Transverse colon (tissue), 4 donors: ENCODE data around the gene FST. TPM values are rescaled to one million over a fixed set of nuclear protein-coding genes. Genes with fewer than 3 reads are reported as not detected.

Source experiments
- DNase-seq: peaks from one replicate; pipeline ENCODE4 v3.0.0-alpha.2; 2019
- H3K27ac ChIP-seq, 4 donors: fragments of 200-600 bp; sonication (generic); 2 replicates each; pipeline ENCODE4 v1.5.1; 2016 to 2018; ENCODE audit warnings: inconsistent platforms in 4 of 4
- H3K27me3 ChIP-seq: fragments of 200-600 bp; sonication (generic); 2 replicates; pipeline ENCODE4 v1.5.1; 2017; ENCODE audit warnings: inconsistent platforms
- H3K36me3 ChIP-seq, 4 donors: fragments of 200-600 bp; sonication (generic); 2 replicates each; pipeline ENCODE4 v1.5.1; 2017 to 2019; ENCODE audit warnings: inconsistent platforms in 4 of 4
- H3K4me1 ChIP-seq, 4 donors: fragments of 200-600 bp; sonication (generic); 2 replicates each; pipeline ENCODE4 v1.5.1; 2017 to 2020; ENCODE audit warnings: inconsistent platforms in 4 of 4
- H3K4me3 ChIP-seq, 4 donors: fragments of 200-600 bp; sonication (generic); 1 replicate in 1 of 4; 2 replicates in 3 of 4; pipeline versions ENCODE4 v1.5.1 to v1.6.1; 2017 to 2019; ENCODE audit warnings: inconsistent platforms in 4 of 4
- H3K9me3 ChIP-seq, 2 donors: fragments of 200-600 bp; sonication (generic); 2 replicates each; pipeline ENCODE4 v1.5.1; 2017 to 2019; ENCODE audit warnings: inconsistent platforms in 2 of 2
- EP300 ChIP-seq: sonication (generic); formaldehyde crosslinking; IDR thresholded peaks from one replicate; pipeline ENCODE4 v1.6.1; 2017; ENCODE audit warnings: antibody characterized with exemption, low read depth
- POLR2A ChIP-seq: fragments of 450-650 bp; IDR thresholded peaks from one replicate; pipeline ENCODE4 v1.6.1; 2016; ENCODE audit warnings: antibody characterized with exemption, mild to moderate bottlenecking, moderate library complexity
- POLR2AphosphoS5 ChIP-seq, 3 donors: sonication (generic); formaldehyde crosslinking; IDR thresholded peaks; one replicate each; pipeline ENCODE4 v1.6.1; 2016; ENCODE audit warnings: antibody characterized with exemption in 3 of 3
- WGBS, 2 donors: methylation state at CpG; one replicate each; pipeline ENCODE4 v1.1.5; 2018; ENCODE audit warnings: low coverage in 1 of 2; 5-methylcytosine and 5-hydroxymethylcytosine counted together
- in situ Hi-C, 4 donors: fragments of 200-750 bp; cut with MboI; loops; one replicate each; pipeline versions ENCODE4 v1.15.0 to v1.15.1; 2017; ENCODE audit warnings: low sequenced_read_pairs in 3 of 4, low pct_ligation_motif_present in 1 of 4, low pct_unique_long_range_greater_than_20kb in 1 of 4
- intact Hi-C: fragments of 100-400 bp; cut with DNase I; formaldehyde crosslinking; loops from one replicate; pipeline ENCODE4 v1.15.1; 2023; ENCODE audit warnings: low total_unique reads
- total RNA-seq, 4 donors: library from RNA; depleted of rRNA; stranded (reverse); fragments of >200 nt; gene quantifications; one replicate each; pipeline ENCODE4 v1.1.0, GENCODE V29; 2016
- TF ChIP-seq, protein P1 (sequence below), 5 experiments: fragments of 200-600 bp in 3 of 5; fragments of 450-650 bp in 2 of 5; sonication (generic) in 3 of 5; IDR thresholded peaks; 1 replicate in 2 of 5; 2 replicates in 3 of 5; pipeline ENCODE4 v1.5.1; 2016 to 2017; ENCODE audit warnings: antibody characterized with exemption in 5 of 5, inconsistent platforms in 3 of 5, mild to moderate bottlenecking in 2 of 5, moderate library complexity in 1 of 5

FST gene
- total RNA-seq, 4 donors from 2014 or later = 3.4 to 25.7 (median 5.3) TPM

DNA sequence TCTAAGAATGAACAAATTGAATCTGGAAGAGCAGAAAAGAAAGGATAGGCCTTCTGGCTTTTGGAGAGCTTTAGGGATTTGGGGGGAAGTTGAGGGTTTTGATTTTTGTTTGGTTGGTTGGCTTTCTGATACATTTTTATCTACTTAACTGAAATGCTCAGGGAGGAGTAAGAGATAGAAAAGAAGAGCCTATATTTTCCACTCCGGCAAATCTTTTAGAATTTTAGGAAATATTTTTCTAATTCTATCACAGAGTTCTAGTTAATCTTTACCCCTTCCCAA is 25.8 kb upstream of the FST start:
- Histone ChIP-seq H3K36me3 (no peaks in the 10 kb centered on the region), H3K4me3 (no peak overlapping the region), H3K4me1 (no peaks in the 10 kb centered on the region), H3K27me3 (no peaks in the 10 kb centered on the region), H3K9me3 (no peaks in the 10 kb centered on the region), H3K27ac (no peak overlapping the region)
- TF ChIP-seq, protein P1, sequence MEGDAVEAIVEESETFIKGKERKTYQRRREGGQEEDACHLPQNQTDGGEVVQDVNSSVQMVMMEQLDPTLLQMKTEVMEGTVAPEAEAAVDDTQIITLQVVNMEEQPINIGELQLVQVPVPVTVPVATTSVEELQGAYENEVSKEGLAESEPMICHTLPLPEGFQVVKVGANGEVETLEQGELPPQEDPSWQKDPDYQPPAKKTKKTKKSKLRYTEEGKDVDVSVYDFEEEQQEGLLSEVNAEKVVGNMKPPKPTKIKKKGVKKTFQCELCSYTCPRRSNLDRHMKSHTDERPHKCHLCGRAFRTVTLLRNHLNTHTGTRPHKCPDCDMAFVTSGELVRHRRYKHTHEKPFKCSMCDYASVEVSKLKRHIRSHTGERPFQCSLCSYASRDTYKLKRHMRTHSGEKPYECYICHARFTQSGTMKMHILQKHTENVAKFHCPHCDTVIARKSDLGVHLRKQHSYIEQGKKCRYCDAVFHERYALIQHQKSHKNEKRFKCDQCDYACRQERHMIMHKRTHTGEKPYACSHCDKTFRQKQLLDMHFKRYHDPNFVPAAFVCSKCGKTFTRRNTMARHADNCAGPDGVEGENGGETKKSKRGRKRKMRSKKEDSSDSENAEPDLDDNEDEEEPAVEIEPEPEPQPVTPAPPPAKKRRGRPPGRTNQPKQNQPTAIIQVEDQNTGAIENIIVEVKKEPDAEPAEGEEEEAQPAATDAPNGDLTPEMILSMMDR (IDR thresholded peaks at IDR 0.05) = no peak
- TF ChIP-seq EP300 = no peak
- no peak for TF ChIP-seq POLR2A
- no peak for TF ChIP-seq POLR2AphosphoS5 (IDR thresholded peaks at IDR 0.05)
- in situ Hi-C loops (loop anchor here in 1 of 4 donors (25.0 kb wide), 1 partner anchor 758 kb away; no protein-coding TSS in a partner anchor), intact Hi-C loops (no loop called here)
- WGBS, 2 donors = 92 to 93% methylated on average over 1 of the region's 1 CpG
- DNase-seq = no peak

DNA sequence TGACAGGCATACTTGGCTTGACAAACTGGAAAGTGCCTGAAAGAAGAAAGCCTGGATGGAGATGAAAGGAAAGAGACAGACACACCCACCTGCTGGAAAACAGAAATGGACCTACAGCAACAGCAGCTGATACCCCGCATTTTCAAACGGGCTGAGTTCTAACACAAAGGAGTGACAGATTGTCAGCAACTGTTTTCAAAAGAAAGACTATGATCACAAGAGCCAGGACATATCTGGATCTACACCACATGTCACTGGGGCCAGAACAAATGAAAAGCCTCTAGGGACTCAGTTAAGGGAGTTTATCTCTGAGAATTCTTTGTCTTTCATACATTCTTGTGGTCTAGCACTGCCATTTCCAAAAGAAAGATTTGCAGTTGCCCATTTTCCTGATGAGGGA is 24.1 kb upstream of the FST start:
- no peaks in the 10 kb centered on the region for H3K4me1 ChIP-seq
- H3K9me3 ChIP-seq = no peaks in the 10 kb centered on the region
- intact Hi-C loops = no loop called here
- 51% methylated on average over 2 of the region's 2 CpGs; no CpG with 5 or more reads in 1 of the 2 donors for WGBS, 2 donors
- no peaks in the 10 kb centered on the region for H3K27me3 ChIP-seq
- no peak overlapping the region for H3K27ac ChIP-seq
- no peak for DNase-seq
- no peak for TF ChIP-seq POLR2A
- TF ChIP-seq EP300 = no peak
- no peak for TF ChIP-seq POLR2AphosphoS5 (IDR thresholded peaks at IDR 0.05)
- TF ChIP-seq, protein P1 (IDR thresholded peaks at IDR 0.05) = no peak
- in situ Hi-C loops = loop anchor here in 1 of 4 donors (25.0 kb wide), 1 partner anchor 756 kb away; no protein-coding TSS in a partner anchor
- H3K36me3 ChIP-seq = no peaks in the 10 kb centered on the region
- no peak overlapping the region for H3K4me3 ChIP-seq

DNA sequence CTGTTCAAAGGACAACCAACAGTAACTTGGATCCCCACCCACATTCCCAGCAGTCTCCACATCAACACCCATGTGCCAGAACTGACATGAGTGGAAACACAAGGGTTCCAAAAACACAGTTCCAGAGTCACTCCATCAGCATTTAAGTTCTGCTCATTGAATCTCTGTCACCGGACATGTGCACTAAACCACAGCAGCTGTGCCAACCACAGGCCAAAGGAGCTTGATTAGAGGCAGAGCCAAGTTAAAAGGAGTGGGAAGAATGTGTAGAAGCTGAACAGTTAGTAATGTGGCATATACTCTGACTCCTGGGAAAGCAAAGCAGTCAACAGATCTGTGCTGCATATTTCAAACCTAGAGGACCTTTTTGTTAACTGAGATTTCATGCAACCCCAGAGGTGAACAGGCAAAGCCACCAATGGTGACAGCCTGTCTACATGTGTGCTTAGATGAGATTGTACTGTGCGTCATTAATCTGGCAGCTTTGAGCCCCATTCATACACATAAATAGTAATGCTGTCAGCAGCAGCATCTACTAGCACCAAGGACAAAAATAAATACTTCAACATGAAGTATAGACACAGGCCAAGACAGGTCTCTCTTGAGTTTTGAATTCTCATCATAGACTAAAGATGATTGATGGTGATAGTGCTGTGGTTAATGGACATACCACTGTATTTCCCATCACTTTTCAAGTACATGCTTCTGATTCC is 16.4 kb upstream of the FST start:
- no peak for DNase-seq
- 85% methylated on average over 2 of the region's 2 CpGs; no CpG with 5 or more reads in 1 of the 2 donors for WGBS, 2 donors

DNA sequence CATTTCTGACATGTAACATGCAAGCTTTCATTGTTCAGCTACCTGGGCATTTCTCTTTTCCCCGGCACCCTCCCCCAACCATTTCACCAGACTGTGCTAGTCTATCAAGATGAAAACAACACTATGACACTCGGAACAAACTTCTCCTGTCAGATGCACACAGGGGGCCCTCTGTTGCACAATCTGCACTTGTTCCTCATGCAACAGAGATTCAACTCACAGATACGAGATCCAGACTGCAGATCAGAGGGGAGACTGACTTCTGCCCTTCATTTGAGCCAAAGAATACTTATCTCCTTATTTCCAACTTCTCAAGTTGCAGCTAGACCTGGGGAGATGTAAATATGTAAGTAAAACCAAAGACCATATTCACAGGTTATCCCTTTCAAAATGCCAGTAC is 15.7 kb upstream of the FST start:
- Histone ChIP-seq H3K27me3 (peaks cover 6% of the 10 kb centered on the region), H3K4me1 (no peaks in the 10 kb centered on the region), H3K27ac (no peak overlapping the region), H3K9me3 (no peaks in the 10 kb centered on the region), H3K36me3 (no peaks in the 10 kb centered on the region), H3K4me3 (no peak overlapping the region)
- in situ Hi-C loops (loop anchor here in 1 of 4 donors (25.0 kb wide), 1 partner anchor 748 kb away; no protein-coding TSS in a partner anchor), intact Hi-C loops (no loop called here)
- WGBS, 2 donors = 49 to 73% methylated on average over 2 to 3 of the region's 3 CpGs
- DNase-seq = no peak
- TF ChIP-seq POLR2A = no peak
- no peak for TF ChIP-seq POLR2AphosphoS5 (IDR thresholded peaks at IDR 0.05)
- no peak for TF ChIP-seq EP300
- TF ChIP-seq, protein P1 (IDR thresholded peaks at IDR 0.05) = no peak

More for the DNA sequence above, 16.4 kb upstream of the FST start:
- H3K36me3 ChIP-seq = no peaks in the 10 kb centered on the region
- H3K27ac ChIP-seq = no peak overlapping the region
- peaks cover 6% of the 10 kb centered on the region for H3K27me3 ChIP-seq
- H3K4me3 ChIP-seq = no peak overlapping the region
- TF ChIP-seq POLR2A = no peak
- TF ChIP-seq POLR2AphosphoS5 (IDR thresholded peaks at IDR 0.05) = no peak
- no peak for TF ChIP-seq EP300
- TF ChIP-seq, protein P1 (IDR thresholded peaks at IDR 0.05) = no peak
- in situ Hi-C loops = loop anchor here in 1 of 4 donors (25.0 kb wide), 1 partner anchor 748 kb away; no protein-coding TSS in a partner anchor
- H3K9me3 ChIP-seq = no peaks in the 10 kb centered on the region
- H3K4me1 ChIP-seq = no peaks in the 10 kb centered on the region
- intact Hi-C loops = no loop called here
